Natural killer cell (primary cell): ENCODE results near the gene BDP1. TPM values are rescaled to one million over a fixed set of nuclear protein-coding genes. Genes with fewer than 3 reads are reported as not detected.

Experiments
- ATAC-seq, 3 donors: fragments of 150-1000 bp in 2 of 3; fragments of 200-7000 bp in 1 of 3; cut with Tn5 transposase; 1 replicate in 1 of 3; 2 replicates in 2 of 3; pipeline ENCODE4 v1.10.0; 2021; ENCODE audit warnings: mild to moderate bottlenecking in 2 of 3, moderate library complexity in 2 of 3
- DNase-seq, 2 donors: peaks; one replicate each; pipeline versions ENCODE4 v3.0.0 to v3.0.0-alpha.2; 2013 to 2021; ENCODE audit warnings: mixed read lengths in 1 of 2
- H3K27ac ChIP-seq: one replicate; pipeline ENCODE4 v1.5.1; 2013; ENCODE audit warnings: mild to moderate bottlenecking, low read length
- H3K27me3 ChIP-seq: one replicate; pipeline ENCODE4 v1.6.1; 2013; ENCODE audit warnings: low read length; ENCODE audit not compliant: control insufficient read depth, insufficient read depth
- H3K36me3 ChIP-seq: one replicate; pipeline ENCODE4 v1.6.1; 2013; ENCODE audit warnings: low read length; ENCODE audit not compliant: control insufficient read depth, insufficient read depth
- H3K4me1 ChIP-seq: one replicate; pipeline ENCODE4 v1.6.1; 2013; ENCODE audit warnings: low read length; ENCODE audit not compliant: control insufficient read depth, insufficient read depth
- H3K4me3 ChIP-seq: one replicate; pipeline ENCODE4 v1.5.1; 2013; ENCODE audit warnings: low read length
- H3K9me3 ChIP-seq: one replicate; pipeline ENCODE4 v1.6.1; 2013; ENCODE audit warnings: low read length; ENCODE audit not compliant: control insufficient read depth, insufficient read depth
- H3K27ac Mint-ChIP-seq, 2 donors: one replicate each; pipeline ENCODE4 v1.8.0; 2022; ENCODE audit warnings: mild to moderate bottlenecking in 2 of 2, mixed read lengths in 2 of 2, moderate library complexity in 1 of 2
- H3K27me3 Mint-ChIP-seq, 2 donors: one replicate each; pipeline ENCODE4 v1.8.0; 2022; ENCODE audit warnings: low read depth in 2 of 2, mixed read lengths in 2 of 2
- H3K36me3 Mint-ChIP-seq: one replicate; pipeline ENCODE4 v1.8.0; 2022; ENCODE audit warnings: mixed read lengths
- H3K4me1 Mint-ChIP-seq, 2 donors: one replicate each; pipeline ENCODE4 v1.8.0; 2022; ENCODE audit warnings: mixed read lengths in 2 of 2
- H3K4me3 Mint-ChIP-seq: one replicate; pipeline ENCODE4 v1.8.0; 2022; ENCODE audit warnings: mild to moderate bottlenecking, moderate library complexity, mixed read lengths
- H3K9me3 Mint-ChIP-seq, 2 donors: one replicate each; pipeline ENCODE4 v1.8.0; 2022; ENCODE audit warnings: mixed read lengths in 2 of 2
- CTCF ChIP-seq: fragments of 200-600 bp; IDR thresholded peaks from one replicate; pipeline ENCODE4 v1.8.0; 2022; ENCODE audit warnings: antibody characterized with exemption
- WGBS: methylation state at CpG from one replicate; pipeline ENCODE4 v1.1.7; 2013; ENCODE audit warnings: missing lambda C conversion rate; ENCODE audit not compliant: insufficient coverage; 5-methylcytosine and 5-hydroxymethylcytosine counted together
- intact Hi-C: fragments of 100-400 bp; cut with micrococcal nuclease; formaldehyde crosslinking; loops from one replicate; pipeline ENCODE4 v1.14.2; 2022
- total RNA-seq, 4 donors: library from RNA; stranded (reverse); fragments of 120-200 nt in 1 of 4; gene quantifications; one replicate each; pipeline versions ENCODE4 v1.2.3 to v1.2.4, GENCODE V29; 2013 to 2022

Gene BDP1
- total RNA-seq, 3 donors from 2014 or later (not counting 1 experiment from before 2014, with no cell fraction given): 45.1 to 46.2 (median 45.8) TPM

DNA sequence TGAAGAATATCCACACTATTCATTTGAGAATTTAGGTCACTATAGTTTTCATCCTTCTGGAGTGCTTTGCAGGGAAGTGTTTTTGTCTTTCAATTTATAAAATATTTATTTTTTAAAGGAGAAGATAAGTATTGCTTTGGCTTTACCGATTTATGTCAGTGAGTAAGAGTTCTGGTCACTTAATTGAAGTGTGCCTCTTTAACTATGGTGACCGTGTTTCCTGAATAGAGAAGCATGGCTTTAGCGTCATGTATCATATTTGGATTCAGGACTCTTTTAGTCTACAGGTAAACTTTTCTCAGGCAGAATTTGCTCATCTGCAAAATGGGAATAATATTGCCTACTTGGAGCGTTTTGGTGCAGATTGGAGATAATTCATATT, 902 bp downstream of the BDP1 start:
- Mint-ChIP-seq H3K9me3 (no peaks in the 10 kb centered on the region), H3K27me3 (peaks cover 0 to 9% of the 10 kb centered on the region in 2 donors), H3K4me3 (peak overlapping the region; percentile 99), H3K27ac (peak overlapping the region; percentile 97 to 99), H3K36me3 (no peaks in the 10 kb centered on the region), H3K4me1 (peaks cover 22 to 26% of the 10 kb centered on the region in 2 donors)
- ATAC-seq: no peak
- Histone ChIP-seq H3K27me3 (no peaks in the 10 kb centered on the region), H3K9me3 (no peaks in the 10 kb centered on the region), H3K4me1 (peaks cover 10% of the 10 kb centered on the region), H3K27ac (peak overlapping the region; percentile 83), H3K4me3 (peak overlapping the region; percentile 75), H3K36me3 (peaks cover 24% of the 10 kb centered on the region)
- intact Hi-C loops: no loop called here
- WGBS: 4% methylated on average over 4 of the region's 4 CpGs
- no peak for TF ChIP-seq CTCF
- DNase-seq: no peak

- peaks cover 32% of the 10 kb centered on the region for H3K36me3 ChIP-seq
- Mint-ChIP-seq H3K4me3 (peak overlapping the region; percentile 99), H3K36me3 (no peaks in the 10 kb centered on the region), H3K4me1 (peaks cover 22 to 26% of the 10 kb centered on the region in 2 donors), H3K27me3 (peaks cover 0 to 5% of the 10 kb centered on the region in 2 donors), H3K27ac (peak overlapping the region; percentile 97 to 99), H3K9me3 (no peaks in the 10 kb centered on the region)
- DNase-seq (no peak), ATAC-seq (no peak)
- H3K9me3 ChIP-seq: no peaks in the 10 kb centered on the region
- WGBS: 96% methylated on average over 8 of the region's 8 CpGs
- intact Hi-C loops: no loop called here
- H3K27me3 ChIP-seq: no peaks in the 10 kb centered on the region
- peaks cover 10% of the 10 kb centered on the region for H3K4me1 ChIP-seq
- no peak for TF ChIP-seq CTCF
- H3K4me3 ChIP-seq: peak overlapping the region; percentile 75
- H3K27ac ChIP-seq: no peak overlapping the region
These were observed 1.7 kb downstream of the BDP1 start for GRCh38 chr5:71457106-71457505.

DNA sequence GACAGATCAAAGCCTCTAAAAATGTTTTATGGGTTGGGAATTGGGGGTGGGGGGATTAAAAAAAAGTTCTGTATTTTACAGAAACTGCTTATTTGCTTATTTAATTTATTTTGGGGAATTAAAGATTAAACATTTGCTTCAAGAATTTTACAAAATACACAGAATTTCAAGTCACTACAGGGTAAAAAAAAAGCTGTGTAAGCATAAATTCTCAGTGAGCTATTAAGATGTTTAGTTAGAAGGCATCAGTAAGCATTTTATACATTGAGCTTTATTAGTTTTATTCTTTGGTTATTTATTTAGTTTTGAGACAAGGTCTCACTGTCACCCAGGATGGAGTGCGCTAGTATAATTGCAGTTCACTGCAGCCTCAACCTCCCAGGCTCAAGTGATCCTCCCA, 5.2 kb downstream of the BDP1 start:
- intact Hi-C loops: no loop called here
- TF ChIP-seq CTCF: no peak
- H3K9me3 Mint-ChIP-seq: no peaks in the 10 kb centered on the region
- H3K27me3 Mint-ChIP-seq: no peaks in the 10 kb centered on the region
- 100% methylated on average over 1 of the region's 1 CpG for WGBS
- Histone ChIP-seq H3K4me1 (peaks cover 4% of the 10 kb centered on the region), H3K4me3 (no peak overlapping the region), H3K27me3 (no peaks in the 10 kb centered on the region), H3K27ac (no peak overlapping the region), H3K9me3 (no peaks in the 10 kb centered on the region), H3K36me3 (peaks cover 59% of the 10 kb centered on the region)
- no peak overlapping the region for H3K4me3 Mint-ChIP-seq
- H3K27ac Mint-ChIP-seq: no peak overlapping the region
- ATAC-seq (no peak), DNase-seq (no peak)
- H3K4me1 Mint-ChIP-seq: peaks cover 14 to 17% of the 10 kb centered on the region in 2 donors
- no peaks in the 10 kb centered on the region for H3K36me3 Mint-ChIP-seq

DNA sequence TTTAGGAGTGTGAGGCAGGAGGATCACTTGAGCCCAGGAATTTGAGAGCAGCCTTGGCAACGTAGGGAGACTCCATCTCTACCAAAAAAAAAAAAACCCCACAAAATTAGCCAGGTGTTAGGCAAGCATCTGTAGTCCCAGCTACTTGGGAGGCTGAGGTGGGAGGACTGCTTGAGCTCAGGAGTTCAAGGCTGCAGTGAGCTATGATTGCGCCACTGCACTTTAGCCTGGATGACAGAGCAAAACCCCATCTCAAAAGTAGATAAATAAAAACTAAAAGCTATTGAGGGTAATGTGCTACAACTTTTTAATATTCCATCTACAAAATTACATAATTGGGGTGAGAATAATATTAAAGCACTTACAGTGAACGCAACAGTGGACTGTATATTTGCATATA, 5.9 kb downstream of the BDP1 start:
- Mint-ChIP-seq H3K4me3 (no peak overlapping the region), H3K27me3 (no peaks in the 10 kb centered on the region), H3K27ac (no peak overlapping the region), H3K36me3 (no peaks in the 10 kb centered on the region), H3K9me3 (no peaks in the 10 kb centered on the region), H3K4me1 (peaks cover 7 to 11% of the 10 kb centered on the region in 2 donors)
- no peak for DNase-seq
- WGBS: no CpG with 5 or more reads among the region's 3 CpGs
- Histone ChIP-seq H3K9me3 (no peaks in the 10 kb centered on the region), H3K4me3 (no peak overlapping the region), H3K4me1 (peaks cover 4% of the 10 kb centered on the region), H3K27ac (no peak overlapping the region), H3K27me3 (no peaks in the 10 kb centered on the region), H3K36me3 (peaks cover 66% of the 10 kb centered on the region)
- TF ChIP-seq CTCF: no peak
- intact Hi-C loops: no loop called here
- no peak for ATAC-seq
